ENCODE results near the gene SNRK.

DNA sequence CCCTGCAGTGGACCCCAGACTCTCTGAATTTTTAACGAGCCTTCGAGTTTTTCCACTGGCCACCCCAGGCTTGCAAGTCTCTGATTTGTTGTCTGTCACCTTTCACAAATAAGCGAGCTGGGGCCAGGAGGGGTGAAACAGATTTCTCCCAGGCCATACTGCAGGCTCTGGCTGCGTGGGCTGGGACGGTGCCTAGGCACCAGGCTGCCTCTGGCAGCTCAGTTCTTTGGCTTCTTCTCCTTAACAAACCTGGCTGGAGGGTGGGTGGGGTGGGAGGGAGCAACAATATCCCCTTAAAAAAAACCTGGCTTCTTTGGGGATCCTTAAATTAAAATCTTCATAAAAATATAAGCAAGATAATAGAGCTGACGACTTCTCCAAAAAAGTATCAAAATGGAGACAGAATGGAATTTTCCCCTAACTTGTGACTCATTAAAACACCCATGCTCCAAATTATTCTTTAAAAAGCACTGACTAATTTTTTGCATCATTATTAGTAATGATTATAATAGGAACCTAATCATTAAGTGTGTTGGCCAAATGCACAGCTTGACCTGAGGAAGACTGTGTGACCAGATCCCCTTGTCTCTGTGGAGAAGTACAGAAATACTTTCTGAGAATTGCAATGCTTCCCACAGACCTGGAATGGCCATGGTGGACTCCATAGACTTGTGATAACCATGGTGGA, 84.1 kb downstream of the SNRK start:
- no peak for TF ChIP-seq CTCF (IDR thresholded peaks at IDR 0.05)
- no peak for TF ChIP-seq ZFX (IDR thresholded peaks at IDR 0.05; ENCODE audit: borderline replicate concordance)
